Measurements from ENCODE around the gene FLNB. TPM values are rescaled to one million over a fixed set of nuclear protein-coding genes. Genes with fewer than 3 reads are reported as not detected.
A peak's percentile ranks its signal among the peaks of the same experiment; 100 is the strongest.
"Not testable (repeated sequence)": the region's sequence is repeated elsewhere in the genome, so short reads cannot be mapped to it uniquely, and the experiment has no call there.

Gene FLNB
- total RNA-seq, 1 experiment from 2014 or later: 241 TPM

GRCh38 chr3:58051658-58052261, 43.5 kb downstream of the FLNB start:
- not testable (repeated sequence) for DNase-seq (ENCODE audit: low spot score)

GRCh38 chr3:58052373-58053273, 44.4 kb downstream of the FLNB start:
- DNase-seq (ENCODE audit: low spot score): peak; percentile 65

DNA sequence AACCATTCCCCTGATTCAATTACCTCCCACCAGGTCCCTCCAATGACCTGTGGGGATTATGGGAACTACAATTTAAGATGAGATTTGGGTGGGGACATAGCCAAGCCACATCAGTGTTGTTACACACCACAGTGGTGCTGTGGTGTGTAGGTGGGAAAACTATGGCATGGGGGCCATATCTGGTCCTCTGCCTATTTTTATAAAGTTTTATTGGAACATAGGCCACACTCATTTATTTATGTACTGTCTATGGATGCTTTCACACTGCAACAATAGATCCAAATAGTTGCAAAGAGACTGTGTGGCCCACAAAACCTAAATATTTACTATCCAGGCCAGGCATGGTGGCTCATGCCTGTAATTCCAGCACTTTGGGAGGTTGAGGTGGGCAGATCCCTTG, 46.4 kb downstream of the FLNB start:
- no peak for DNase-seq (ENCODE audit: low spot score)

GRCh38 chr3:58055314-58055713, 47.1 kb downstream of the FLNB start:
- DNase-seq (ENCODE audit: low spot score): no peak

GRCh38 chr3:58055891-58056290, 47.7 kb downstream of the FLNB start:
- not testable (repeated sequence) for DNase-seq (ENCODE audit: low spot score)

DNA sequence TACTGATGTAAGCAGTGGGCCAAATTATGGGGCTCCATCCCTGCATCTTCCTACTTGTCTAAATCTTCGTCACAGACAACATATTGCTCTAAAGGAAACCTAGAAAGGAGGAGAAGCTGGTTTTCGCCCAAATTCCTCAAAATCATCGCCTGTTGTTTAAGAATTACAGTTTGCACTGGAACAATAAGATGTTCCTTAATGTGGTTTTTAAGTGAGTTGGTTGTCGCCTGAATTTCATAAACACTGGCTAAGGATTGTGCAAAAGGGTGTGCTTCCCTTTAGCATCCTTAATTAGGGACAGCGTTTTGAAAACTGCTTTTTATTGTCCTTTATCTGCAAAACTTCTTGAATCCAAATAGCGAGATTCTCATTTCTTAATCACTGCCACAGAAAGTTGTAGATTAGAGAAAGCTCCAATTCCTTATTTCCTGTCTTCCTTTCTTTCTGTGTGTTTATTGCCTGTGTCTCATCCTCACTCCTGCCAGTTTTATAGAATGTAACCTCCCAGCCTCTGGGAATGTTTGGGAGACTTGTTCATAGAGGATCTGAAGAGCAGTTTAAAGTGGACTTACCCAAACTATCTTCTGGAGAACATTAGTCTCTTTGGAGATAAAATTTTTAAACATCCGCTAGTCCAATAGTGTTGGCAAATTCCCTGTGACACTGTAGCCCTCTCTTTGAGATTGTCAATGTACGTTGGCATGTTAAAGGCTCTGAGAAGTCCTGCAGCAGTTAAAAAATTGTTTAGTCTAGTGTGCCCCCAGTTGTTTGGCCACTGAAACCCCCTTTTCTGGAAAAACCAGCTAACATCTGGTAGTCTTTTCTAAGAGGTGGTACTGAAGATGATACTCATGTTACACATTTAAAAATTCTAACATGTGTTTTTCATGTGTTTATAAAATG, 50.4 kb downstream of the FLNB start:
- DNase-seq (ENCODE audit: low spot score): no peak

DNA sequence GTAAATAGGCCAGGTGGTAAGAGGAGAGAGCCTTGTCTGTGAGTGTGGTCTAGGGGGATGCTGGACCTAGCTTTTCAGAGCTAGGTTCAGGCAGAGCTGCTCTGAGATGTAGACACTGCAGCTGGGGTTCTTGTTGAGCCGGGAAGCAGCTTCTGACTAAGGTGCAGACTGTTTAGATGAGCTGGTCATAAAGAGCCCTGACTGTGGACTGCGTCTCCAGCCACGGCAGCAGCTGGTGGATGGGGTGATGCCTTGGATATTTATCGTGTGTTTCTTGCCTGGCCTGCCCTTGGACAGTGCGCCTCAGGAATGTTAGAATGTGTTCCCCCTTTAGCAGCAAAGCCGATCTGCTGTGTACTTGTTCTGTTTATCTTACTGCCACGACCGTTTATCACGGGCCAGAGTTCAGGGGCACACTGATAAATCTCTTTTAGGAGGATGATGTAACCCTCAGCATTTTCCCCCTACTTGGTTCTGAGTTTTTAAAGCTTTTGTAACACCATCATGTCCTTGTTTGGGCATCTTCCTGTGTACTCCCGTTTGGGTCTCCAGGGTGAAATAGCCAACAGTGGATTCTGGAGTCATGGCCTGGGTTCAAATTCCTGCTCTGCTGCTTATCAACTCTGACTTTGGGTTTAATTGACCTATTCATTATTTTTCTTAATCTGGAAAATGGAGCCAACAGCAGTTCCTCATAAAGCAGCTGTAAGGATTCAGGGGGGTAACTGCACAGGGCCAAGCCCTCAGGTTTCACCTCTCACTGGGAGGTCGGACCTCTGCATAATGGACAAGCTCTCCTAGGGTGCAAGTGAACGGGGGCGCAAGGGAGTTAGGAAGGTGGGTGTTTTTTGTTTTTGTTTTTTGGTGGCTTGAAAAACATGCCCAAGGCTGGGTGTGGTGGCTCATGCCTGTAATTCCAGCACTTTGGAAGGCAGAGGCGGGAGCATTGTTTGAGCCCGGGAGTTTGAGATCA, 51.4 kb downstream of the FLNB start:
- DNase-seq (ENCODE audit: low spot score): no peak

- no peak for DNase-seq (ENCODE audit: low spot score)
These were observed 54.2 kb downstream of the FLNB start for GRCh38 chr3:58062472-58062871.

DNA sequence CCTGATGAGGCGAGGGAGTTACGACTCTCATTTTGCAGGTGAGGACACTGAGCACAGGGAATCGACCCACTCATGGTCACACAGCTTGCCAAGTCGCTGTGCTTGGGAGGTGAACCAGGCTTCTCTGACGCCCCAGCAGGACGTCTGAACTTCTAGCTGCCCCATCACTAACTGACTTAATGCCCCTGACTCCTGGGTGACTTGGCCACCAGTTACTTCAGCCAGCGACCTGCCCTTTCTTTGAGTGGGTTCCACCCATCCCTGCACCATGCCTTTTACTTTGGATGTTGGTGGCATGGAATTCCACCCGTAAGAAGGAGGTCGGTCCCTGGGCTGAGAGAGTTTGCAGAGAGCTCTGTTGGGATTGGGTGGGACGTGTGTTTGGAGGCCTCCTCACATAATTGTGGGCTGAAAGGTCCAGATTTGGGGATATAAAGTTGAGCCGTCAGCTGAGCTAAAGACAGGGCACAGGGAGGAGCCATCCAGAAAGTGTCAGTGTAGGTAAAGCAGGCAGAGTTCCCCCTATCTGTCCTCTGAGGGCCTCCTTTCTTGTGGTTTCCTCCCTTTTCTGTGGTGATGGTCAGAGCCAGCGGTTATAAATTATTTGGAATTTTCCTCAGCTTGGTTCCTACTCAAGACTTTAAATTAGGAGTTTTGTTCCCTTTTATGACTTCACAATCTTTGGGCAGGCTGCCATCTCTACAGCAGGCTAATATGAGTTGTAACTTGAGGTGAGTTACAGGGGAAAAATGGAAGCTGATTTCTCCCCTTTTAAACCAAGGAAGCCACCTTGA, 55.0 kb downstream of the FLNB start:
- no peak for DNase-seq (ENCODE audit: low spot score)

GRCh38 chr3:58064923-58065638, 56.9 kb downstream of the FLNB start:
- no peak for DNase-seq (ENCODE audit: low spot score)

GRCh38 chr3:58065700-58066167, 57.5 kb downstream of the FLNB start:
- DNase-seq (ENCODE audit: low spot score): no peak

DNA sequence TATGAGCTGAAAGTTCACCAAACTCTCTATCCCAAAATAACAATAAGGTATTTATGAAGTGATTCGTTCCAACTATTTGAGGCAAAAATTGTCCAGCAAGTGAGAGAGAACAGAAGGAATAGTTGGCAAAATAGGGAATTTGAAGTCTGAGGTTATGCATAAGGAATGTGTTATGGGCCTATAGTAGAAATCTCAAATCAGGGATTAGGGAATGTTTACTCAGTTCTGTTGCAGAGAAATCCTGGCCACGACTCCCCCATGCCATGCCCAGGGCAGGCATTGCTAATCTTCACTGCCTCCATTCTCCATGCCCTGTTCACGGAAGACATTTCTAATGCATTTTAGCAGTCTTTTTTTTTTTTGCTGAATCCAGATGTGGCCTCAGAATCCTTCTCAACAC, 58.6 kb downstream of the FLNB start:
- DNase-seq (ENCODE audit: low spot score): no peak

DNA sequence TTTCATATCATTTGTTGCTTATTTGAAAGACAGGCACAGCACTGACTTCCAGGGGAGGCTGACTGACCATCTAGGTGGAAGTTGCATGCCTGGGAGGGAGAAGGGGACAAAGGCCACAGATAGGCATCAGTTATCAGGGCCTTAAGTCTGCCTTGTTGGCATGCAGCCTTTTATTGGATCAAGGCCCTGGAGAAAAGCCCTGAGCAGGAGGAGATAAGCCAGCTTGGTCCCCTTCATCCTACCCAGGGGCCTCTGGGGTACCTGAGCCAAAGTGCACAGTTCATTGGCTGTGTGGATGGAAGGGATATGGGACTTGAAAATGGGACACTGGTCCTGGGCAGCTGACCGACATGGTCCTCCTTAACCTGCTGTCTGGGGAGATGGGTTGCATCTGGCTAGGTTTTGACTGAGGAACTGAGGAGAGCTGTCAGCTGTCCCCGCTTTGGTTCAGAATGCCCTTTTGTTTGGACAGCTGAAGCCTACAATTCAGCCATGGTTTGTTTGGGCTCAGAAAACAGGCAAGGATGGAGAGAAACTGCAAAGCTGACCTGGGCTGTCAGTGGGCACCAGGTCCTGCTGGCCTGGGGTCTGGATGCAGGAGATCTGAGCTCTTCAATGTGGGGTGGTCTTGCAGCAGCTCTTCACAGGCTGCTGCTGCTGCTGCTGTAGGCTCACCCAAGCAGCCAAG, 60.0 kb downstream of the FLNB start:
- DNase-seq (ENCODE audit: low spot score): no peak

DNA sequence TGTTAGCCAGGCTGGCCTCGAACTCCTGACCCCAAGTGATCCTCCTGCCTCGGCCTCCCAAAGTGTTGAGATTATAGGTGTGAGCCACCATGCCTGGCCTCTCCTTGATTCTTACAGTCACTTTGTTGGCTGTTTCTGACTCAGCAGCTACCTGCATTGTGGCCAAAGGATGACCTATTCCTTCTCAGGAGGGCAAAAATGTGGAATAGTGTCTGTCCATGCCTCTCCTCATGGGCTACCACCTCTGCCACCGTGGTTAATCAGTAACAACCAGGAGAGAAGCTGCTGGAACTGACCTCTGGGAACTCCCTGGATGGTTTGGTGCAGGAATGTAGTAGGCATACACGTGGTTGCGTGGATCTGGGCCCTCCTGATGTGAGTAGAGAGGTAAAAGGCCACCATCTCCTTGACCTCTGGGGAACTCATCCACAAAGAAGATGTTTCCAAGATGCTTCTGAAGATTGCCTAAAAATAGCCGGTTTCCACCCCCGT, 63.3 kb downstream of the FLNB start:
- peak; percentile 47 for DNase-seq (ENCODE audit: low spot score)

- DNase-seq (ENCODE audit: low spot score): no peak
These were observed 64.0 kb downstream of the FLNB start for GRCh38 chr3:58072052-58072762.

- no peak for DNase-seq (ENCODE audit: low spot score)
These were observed 64.5 kb downstream of the FLNB start for GRCh38 chr3:58072763-58073130.

DNA sequence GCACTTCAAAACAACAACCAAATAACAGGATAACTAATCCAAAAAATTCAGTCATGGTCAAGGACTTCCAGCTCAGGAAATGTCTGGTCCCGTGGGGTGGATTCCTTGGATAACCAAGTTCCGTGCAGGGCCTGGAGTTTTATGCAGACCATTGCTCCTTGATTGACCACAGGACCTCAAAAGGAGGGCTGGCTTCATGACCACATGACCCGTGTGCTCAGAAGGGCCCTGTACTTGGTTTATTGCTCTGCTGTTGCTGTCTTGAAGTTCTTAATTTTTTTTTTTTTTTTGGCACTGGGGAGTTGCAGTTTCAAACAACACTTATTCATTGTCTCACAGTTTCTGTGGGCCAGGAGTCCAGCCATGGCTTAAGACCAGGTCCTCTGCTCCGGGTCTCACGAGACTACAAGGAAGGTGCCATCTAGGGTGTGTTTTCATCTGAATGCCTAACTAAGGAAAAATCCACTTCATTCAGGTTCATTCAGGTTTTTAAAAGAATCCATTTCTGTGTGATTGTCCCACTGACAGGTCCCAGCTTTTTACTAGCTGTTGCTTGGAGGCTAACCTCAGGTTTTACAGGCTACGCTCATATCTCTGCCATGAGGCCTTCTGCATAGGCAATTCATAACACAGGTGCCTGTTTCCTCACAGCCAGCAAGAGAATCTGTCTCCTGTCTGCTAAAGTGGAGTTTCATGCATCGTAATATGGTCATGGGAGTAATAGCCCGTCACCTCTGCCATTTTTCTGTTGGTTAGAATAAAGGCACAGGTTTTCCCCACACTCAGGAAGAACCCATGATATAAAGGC, 65.3 kb downstream of the FLNB start:
- no peak for DNase-seq (ENCODE audit: low spot score)

All from HT-29 (cell line).